NB4 (cell line): ENCODE results near the gene PSMC5.

ENCODE experiments used
- DNase-seq: peaks from one replicate; pipeline ENCODE4 v3.0.0; 2010; ENCODE audit warnings: low read depth
- H3K4me3 ChIP-seq: one replicate; pipeline ENCODE4 v1.5.1; 2011; ENCODE audit warnings: mild to moderate bottlenecking, low read depth, low read length, moderate library complexity
- MAX ChIP-seq: IDR thresholded peaks from 2 replicates; pipeline ENCODE4 v1.6.1; 2011; ENCODE audit warnings: low read depth, low read length
- MYC ChIP-seq: IDR thresholded peaks from 2 replicates; pipeline ENCODE4 v1.6.1; 2011; ENCODE audit warnings: low read depth, low read length
- POLR2A ChIP-seq: IDR thresholded peaks from 2 replicates; pipeline ENCODE4 v1.6.1; 2011; ENCODE audit warnings: mild to moderate bottlenecking; ENCODE audit not compliant: insufficient read length; ENCODE audit errors: extremely low read depth
- TF ChIP-seq, protein P1 (sequence below): IDR thresholded peaks from one replicate; pipeline ENCODE4 v1.5.1; 2012; ENCODE audit warnings: low read depth, low read length

The PSMC5 gene

GRCh38 chr17:63830904-63831491, 3.8 kb downstream of the PSMC5 start:
- DNase-seq: no peak
- no peak overlapping the region for H3K4me3 ChIP-seq
- TF ChIP-seq, protein P1, sequence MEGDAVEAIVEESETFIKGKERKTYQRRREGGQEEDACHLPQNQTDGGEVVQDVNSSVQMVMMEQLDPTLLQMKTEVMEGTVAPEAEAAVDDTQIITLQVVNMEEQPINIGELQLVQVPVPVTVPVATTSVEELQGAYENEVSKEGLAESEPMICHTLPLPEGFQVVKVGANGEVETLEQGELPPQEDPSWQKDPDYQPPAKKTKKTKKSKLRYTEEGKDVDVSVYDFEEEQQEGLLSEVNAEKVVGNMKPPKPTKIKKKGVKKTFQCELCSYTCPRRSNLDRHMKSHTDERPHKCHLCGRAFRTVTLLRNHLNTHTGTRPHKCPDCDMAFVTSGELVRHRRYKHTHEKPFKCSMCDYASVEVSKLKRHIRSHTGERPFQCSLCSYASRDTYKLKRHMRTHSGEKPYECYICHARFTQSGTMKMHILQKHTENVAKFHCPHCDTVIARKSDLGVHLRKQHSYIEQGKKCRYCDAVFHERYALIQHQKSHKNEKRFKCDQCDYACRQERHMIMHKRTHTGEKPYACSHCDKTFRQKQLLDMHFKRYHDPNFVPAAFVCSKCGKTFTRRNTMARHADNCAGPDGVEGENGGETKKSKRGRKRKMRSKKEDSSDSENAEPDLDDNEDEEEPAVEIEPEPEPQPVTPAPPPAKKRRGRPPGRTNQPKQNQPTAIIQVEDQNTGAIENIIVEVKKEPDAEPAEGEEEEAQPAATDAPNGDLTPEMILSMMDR: no peak
- TF ChIP-seq POLR2A: no peak
- TF ChIP-seq MAX: no peak
- no peak for TF ChIP-seq MYC

GRCh38 chr17:63831505-63831904, 4.3 kb downstream of the PSMC5 start:
- TF ChIP-seq, protein P1: no peak
- no peak for TF ChIP-seq POLR2A
- TF ChIP-seq MYC: no peak
- TF ChIP-seq MAX: no peak

GRCh38 chr17:63832014-63832413, 4.8 kb downstream of the PSMC5 start:
- DNase-seq: no peak
- TF ChIP-seq MAX: no peak
- TF ChIP-seq, protein P1: no peak
- no peak for TF ChIP-seq MYC
- TF ChIP-seq POLR2A: no peak

More at GRCh38 chr17:63831505-63831904, 4.3 kb downstream of the PSMC5 start:
- no peak for DNase-seq
- no peak overlapping the region for H3K4me3 ChIP-seq

GRCh38 chr17:63832455-63832854, 5.2 kb downstream of the PSMC5 start:
- no peak for DNase-seq
- no peak for TF ChIP-seq POLR2A
- no peak for TF ChIP-seq MYC
- TF ChIP-seq MAX: no peak

More at GRCh38 chr17:63832014-63832413, 4.8 kb downstream of the PSMC5 start:
- H3K4me3 ChIP-seq: no peak overlapping the region

DNA sequence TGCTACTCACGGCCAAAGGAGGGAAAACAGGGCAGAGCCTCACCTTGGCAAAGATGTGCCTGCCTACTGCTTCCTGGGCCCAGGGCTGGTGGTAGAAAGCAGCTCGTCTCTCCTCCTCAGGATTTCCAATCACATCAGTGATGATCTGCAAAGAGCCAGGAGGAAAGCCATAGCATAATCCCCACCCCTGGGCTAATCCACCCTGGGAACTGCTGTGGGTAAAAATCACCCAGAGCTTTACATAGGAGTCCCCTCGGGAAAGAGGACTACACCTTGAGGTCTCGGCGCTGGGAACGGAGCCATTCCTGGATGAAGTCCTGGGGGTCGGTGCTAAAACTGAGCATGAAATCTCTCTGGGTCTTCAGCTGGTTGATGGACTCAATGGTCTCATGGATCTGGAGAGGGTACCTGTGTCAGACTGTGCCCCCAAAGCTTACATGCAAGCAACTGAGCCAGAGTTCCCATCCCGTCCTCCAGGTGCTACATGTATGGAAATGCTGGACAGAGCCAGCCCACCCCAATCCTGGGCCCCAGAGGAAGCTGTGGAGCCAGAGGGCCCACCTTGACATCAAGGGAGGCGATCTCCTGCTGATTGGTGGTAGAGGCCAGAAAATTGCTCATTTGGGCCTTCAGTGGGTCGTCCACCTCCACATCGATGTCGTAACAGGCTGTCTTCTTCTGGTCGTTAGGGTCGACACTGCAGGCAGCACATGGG, 6.0 kb downstream of the PSMC5 start:
- no peak for DNase-seq
- TF ChIP-seq MYC (no peak), POLR2A (no peak), MAX (no peak)
- TF ChIP-seq, protein P1: no peak
- H3K4me3 ChIP-seq: no peak overlapping the region

More at GRCh38 chr17:63832455-63832854, 5.2 kb downstream of the PSMC5 start:
- no peak overlapping the region for H3K4me3 ChIP-seq
